Measurements from ENCODE around the gene ITGAX. TPM values are rescaled to one million over a fixed set of nuclear protein-coding genes. Genes with fewer than 3 reads are reported as not detected.

ITGAX gene
- total and polyA plus RNA-seq, 4 donors: 1.1 to 9.6 (median 1.9) TPM

- Histone ChIP-seq H3K9ac (ENCODE audit: low read depth in 1 of 2, low read length in 2 of 2) (no peak overlapping the region), H3K27ac (ENCODE audit: low read depth in 1 of 2, low read length in 2 of 2) (no peak overlapping the region), H3K9me3 (ENCODE audit: control insufficient read depth in 4 of 4, low read length in 3 of 4) (peaks cover 0 to 1% (median 0%) of the 10 kb centered on the region in 4 donors), H3K4me3 (ENCODE audit: low read depth in 1 of 3, low read length in 3 of 3) (no peak overlapping the region), H3K36me3 (ENCODE audit: control insufficient read depth in 4 of 4, insufficient read depth in 3 of 4, low read depth in 1 of 4, low read length in 3 of 4) (no peaks in the 10 kb centered on the region), H3K27me3 (ENCODE audit: control insufficient read depth in 4 of 4, insufficient read depth in 4 of 4, low read length in 3 of 4) (no peaks in the 10 kb centered on the region), H3K4me1 (ENCODE audit: control insufficient read depth in 4 of 4, insufficient read depth in 4 of 4, low read length in 3 of 4) (no peaks in the 10 kb centered on the region)
- 95% methylated on average over 5 of the region's 5 CpGs for WGBS
- no peak for TF ChIP-seq RAD21 (IDR thresholded peaks at IDR 0.05)
- no peak for TF ChIP-seq MAX (IDR thresholded peaks at IDR 0.05)
- no peak for TF ChIP-seq EGR1 (IDR thresholded peaks at IDR 0.05; ENCODE audit: low read depth in 2 of 2)
- no peak for TF ChIP-seq YY1 (IDR thresholded peaks at IDR 0.05)
- no peak for TF ChIP-seq FOXA1 (IDR thresholded peaks at IDR 0.05)
- TF ChIP-seq TAF1 (conservative IDR thresholded peaks at IDR 0.05): no peak
- TF ChIP-seq FOXA2 (IDR thresholded peaks at IDR 0.05): no peak
- no peak for TF ChIP-seq SP1 (IDR thresholded peaks at IDR 0.05)
- no peak for TF ChIP-seq REST (IDR thresholded peaks at IDR 0.05)
- TF ChIP-seq CTCF (IDR thresholded peaks at IDR 0.05; ENCODE audit: low read depth, low read length, missing input control): no peak
- no peak for TF ChIP-seq ATF3 (IDR thresholded peaks at IDR 0.05)
- no peak for TF ChIP-seq JUND (IDR thresholded peaks at IDR 0.05)
- TF ChIP-seq GABPA (IDR thresholded peaks at IDR 0.05 in 1 of 2, conservative IDR thresholded peaks at IDR 0.05 in 1 of 2): no peak
- no peak for DNase-seq (ENCODE audit: low spot score)
Measured at GRCh38 chr16:31413381-31413780, 58.4 kb downstream of the ITGAX start.

- no peaks in the 10 kb centered on the region for H3K27me3 ChIP-seq (ENCODE audit: control insufficient read depth in 4 of 4, insufficient read depth in 4 of 4, low read length in 3 of 4)
- H3K4me1 ChIP-seq (ENCODE audit: control insufficient read depth in 4 of 4, insufficient read depth in 4 of 4, low read length in 3 of 4): no peaks in the 10 kb centered on the region
- H3K4me3 ChIP-seq (ENCODE audit: low read depth in 1 of 3, low read length in 3 of 3): no peak overlapping the region
- peaks cover 0 to 1% (median 0%) of the 10 kb centered on the region in 4 donors for H3K9me3 ChIP-seq (ENCODE audit: control insufficient read depth in 4 of 4, low read length in 3 of 4)
- no peak for DNase-seq (ENCODE audit: low spot score)
- no peak overlapping the region for H3K27ac ChIP-seq (ENCODE audit: low read depth in 1 of 2, low read length in 2 of 2)
- WGBS: 89% methylated on average over 4 of the region's 4 CpGs
- H3K36me3 ChIP-seq (ENCODE audit: control insufficient read depth in 4 of 4, insufficient read depth in 3 of 4, low read depth in 1 of 4, low read length in 3 of 4): no peaks in the 10 kb centered on the region
- no peak overlapping the region for H3K9ac ChIP-seq (ENCODE audit: low read depth in 1 of 2, low read length in 2 of 2)
- no peak for TF ChIP-seq REST (IDR thresholded peaks at IDR 0.05)
- no peak for TF ChIP-seq SP1 (IDR thresholded peaks at IDR 0.05)
- TF ChIP-seq CTCF (IDR thresholded peaks at IDR 0.05; ENCODE audit: low read depth, low read length, missing input control): no peak
- no peak for TF ChIP-seq EGR1 (IDR thresholded peaks at IDR 0.05; ENCODE audit: low read depth in 2 of 2)
- no peak for TF ChIP-seq FOXA2 (IDR thresholded peaks at IDR 0.05)
- TF ChIP-seq YY1 (IDR thresholded peaks at IDR 0.05): no peak
- TF ChIP-seq TAF1 (conservative IDR thresholded peaks at IDR 0.05): no peak
- TF ChIP-seq HNF4A (conservative IDR thresholded peaks at IDR 0.05): no peak
- TF ChIP-seq HNF4G (IDR thresholded peaks at IDR 0.05): no peak
- TF ChIP-seq NR2F2 (IDR thresholded peaks at IDR 0.05): no peak
- TF ChIP-seq ATF3 (IDR thresholded peaks at IDR 0.05): no peak
- no peak for TF ChIP-seq MAX (IDR thresholded peaks at IDR 0.05)
- TF ChIP-seq RAD21 (IDR thresholded peaks at IDR 0.05): no peak
Measured at GRCh38 chr16:31413943-31414342, 59.0 kb downstream of the ITGAX start.

Measured in liver (tissue), 9 donors.